VCaP (cell line): ENCODE results near the gene IDNK.

Experiments
- H3K27ac ChIP-seq: fragments of 450-650 bp; 2 replicates; pipeline ENCODE4 v1.5.1; 2017
- CTCF ChIP-seq: fragments of 450-650 bp; conservative IDR thresholded peaks from 2 replicates; pipeline ENCODE4 v1.5.1; 2017; ENCODE audit warnings: mild to moderate bottlenecking, moderate library complexity

IDNK gene

GRCh38 chr9:83651558-83651957, 28.6 kb downstream of the IDNK start:
- H3K27ac ChIP-seq = no peak overlapping the region
- no peak for TF ChIP-seq CTCF

GRCh38 chr9:83652433-83652832, 29.5 kb downstream of the IDNK start:
- TF ChIP-seq CTCF = no peak
- no peak overlapping the region for H3K27ac ChIP-seq

GRCh38 chr9:83655433-83655832, 32.5 kb downstream of the IDNK start:
- no peak for TF ChIP-seq CTCF
- no peak overlapping the region for H3K27ac ChIP-seq

- TF ChIP-seq CTCF = no peak
- no peak overlapping the region for H3K27ac ChIP-seq
Observed at GRCh38 chr9:83656032-83656680, 33.2 kb downstream of the IDNK start.

GRCh38 chr9:83656952-83657351, 34.0 kb downstream of the IDNK start:
- no peak overlapping the region for H3K27ac ChIP-seq
- no peak for TF ChIP-seq CTCF

- no peak overlapping the region for H3K27ac ChIP-seq
- no peak for TF ChIP-seq CTCF
Observed at GRCh38 chr9:83662933-83663332, 40.0 kb downstream of the IDNK start.

GRCh38 chr9:83665580-83666200, 42.7 kb downstream of the IDNK start:
- H3K27ac ChIP-seq = no peak overlapping the region; the same call in 1 of the 2 replicates
- TF ChIP-seq CTCF = no peak
